Posterior cingulate gyrus (tissue), 11 donors: ENCODE data around the gene NR6A1.

Experiments
- DNase-seq, 10 donors: peaks; one replicate each; pipeline versions ENCODE4 v3.0.0 to v3.0.0-alpha.2; 2020 to 2021; ENCODE audit warnings: mixed read lengths in 3 of 10
- intact Hi-C: fragments of 100-400 bp; cut with DNase I; formaldehyde crosslinking; loops from one replicate; pipeline ENCODE4 v1.15.1; 2023

Gene NR6A1

DNA sequence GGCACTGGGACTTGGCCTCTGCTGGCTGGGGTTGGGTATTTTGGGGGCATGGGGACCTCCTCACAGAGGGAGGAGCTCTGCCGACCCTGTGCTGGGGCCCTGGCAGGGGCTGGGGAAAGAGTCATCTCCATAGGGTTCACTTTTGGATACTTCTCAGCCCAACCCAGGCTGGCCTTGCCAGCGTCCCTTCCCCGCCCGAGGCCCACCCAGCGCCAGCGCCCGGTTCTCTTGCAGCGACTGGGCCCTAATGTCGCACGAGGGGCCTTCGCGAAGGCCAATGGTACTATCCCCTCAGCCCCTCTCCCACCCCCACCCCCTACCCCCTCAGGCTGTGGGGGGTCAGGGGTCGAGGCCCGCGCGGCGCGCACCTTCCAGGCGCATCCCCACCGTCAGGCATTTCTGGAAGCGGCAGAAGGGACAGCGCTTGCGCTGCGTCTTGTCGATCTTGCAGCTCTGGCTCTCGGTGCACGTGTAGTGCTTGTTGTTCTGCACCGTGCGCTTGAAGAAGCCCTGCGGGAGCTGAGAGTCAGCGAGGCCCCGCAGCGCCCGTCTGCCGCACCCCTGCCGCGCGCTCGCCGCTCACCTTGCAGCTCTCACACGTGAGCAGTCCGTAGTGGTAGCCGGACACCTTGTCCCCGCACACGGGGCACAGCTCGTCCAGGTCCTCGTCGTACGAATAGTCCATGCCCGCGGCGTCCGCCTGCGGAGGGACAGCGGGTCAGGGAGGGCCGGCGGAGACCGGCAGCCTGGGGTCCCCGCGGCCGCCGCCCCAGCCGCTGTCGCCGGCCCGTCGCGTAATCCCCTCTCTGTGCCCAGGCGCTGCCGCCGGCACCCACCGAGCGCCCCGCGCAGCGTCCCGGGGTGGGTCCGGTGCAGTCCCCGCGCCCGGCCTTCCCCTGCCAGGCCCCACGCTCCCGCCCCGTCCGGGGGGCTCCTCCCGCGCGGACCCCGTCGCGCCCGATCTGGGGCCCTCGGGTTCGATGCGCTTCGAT lies 268.1 kb downstream of the NR6A1 start:
- intact Hi-C loops = no loop called here

DNA sequence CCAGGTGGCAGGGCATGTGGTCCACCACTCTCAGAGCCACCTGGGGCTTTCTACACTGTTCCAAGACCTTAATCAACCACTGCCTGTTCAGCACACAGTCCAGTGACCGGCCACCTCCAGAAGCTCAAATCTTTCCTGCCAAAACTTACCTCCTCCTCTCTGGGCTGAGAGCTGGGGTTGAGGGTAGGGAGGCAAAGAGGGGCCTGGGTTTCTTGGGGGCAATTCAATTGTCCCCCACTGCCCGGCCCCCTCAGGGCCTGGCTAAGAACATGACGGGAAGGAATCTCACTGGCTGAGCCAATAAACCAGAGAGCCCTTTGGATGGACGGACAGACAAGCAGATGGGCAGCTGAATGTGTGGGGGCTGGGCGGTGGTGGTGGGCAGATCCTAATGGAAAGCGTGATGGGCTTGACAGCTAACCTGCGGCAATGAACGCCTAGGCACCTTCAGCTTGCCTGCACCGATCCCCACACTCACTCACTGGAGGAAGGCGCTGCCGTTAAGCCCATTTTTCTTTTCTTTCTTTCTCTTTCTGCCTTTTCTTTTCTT lies 269.3 kb downstream of the NR6A1 start:
- intact Hi-C loops = no loop called here
- peak in 3 of 10 donors; percentile 16 to 50 (median 35) for DNase-seq

More for the DNA sequence above, 268.1 kb downstream of the NR6A1 start:
- peak in 3 of 10 donors; percentile 37 to 74 (median 64) for DNase-seq

DNA sequence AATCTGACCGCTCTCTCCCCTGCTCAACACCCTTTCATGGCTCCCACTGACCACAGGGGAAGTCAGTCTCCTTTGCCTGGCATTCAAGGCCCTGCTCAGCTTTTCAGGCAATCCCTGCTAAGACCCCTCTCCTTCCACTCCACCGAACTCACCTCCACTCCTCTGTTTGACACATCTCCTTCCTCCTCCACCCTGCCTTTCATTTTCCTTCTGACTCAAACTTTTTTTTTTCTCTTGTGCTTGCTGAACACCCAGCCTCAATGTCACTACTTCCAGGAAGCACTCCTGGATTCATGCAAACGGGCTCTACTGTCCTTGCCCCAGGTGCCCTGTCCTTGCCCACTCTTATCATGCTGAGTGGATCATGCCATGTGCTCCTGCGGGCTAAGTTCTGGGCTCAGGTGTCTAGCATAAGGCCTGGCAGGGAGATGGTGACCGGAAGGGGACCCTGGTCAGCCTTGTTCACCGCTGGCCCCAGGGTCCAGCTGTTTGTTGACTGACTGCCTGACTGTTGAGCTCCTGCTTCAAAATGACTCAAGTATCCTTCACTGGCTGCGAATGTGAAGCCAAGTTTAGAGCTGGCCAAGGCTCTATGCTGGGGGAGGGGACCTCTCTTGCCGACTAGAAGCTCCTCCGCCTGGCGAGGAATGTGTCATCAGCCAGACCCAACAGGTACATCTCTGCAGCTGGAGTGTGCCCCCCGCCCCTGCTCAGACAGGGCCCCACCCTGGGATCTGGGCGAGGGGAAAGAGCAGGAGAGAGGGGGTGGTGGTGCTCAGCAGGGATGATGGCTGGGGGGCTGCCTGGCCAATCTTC lies 270.1 kb downstream of the NR6A1 start:
- intact Hi-C loops = no loop called here
- peak in 3 of 10 donors; percentile 60 to 68 (median 61) for DNase-seq

DNA sequence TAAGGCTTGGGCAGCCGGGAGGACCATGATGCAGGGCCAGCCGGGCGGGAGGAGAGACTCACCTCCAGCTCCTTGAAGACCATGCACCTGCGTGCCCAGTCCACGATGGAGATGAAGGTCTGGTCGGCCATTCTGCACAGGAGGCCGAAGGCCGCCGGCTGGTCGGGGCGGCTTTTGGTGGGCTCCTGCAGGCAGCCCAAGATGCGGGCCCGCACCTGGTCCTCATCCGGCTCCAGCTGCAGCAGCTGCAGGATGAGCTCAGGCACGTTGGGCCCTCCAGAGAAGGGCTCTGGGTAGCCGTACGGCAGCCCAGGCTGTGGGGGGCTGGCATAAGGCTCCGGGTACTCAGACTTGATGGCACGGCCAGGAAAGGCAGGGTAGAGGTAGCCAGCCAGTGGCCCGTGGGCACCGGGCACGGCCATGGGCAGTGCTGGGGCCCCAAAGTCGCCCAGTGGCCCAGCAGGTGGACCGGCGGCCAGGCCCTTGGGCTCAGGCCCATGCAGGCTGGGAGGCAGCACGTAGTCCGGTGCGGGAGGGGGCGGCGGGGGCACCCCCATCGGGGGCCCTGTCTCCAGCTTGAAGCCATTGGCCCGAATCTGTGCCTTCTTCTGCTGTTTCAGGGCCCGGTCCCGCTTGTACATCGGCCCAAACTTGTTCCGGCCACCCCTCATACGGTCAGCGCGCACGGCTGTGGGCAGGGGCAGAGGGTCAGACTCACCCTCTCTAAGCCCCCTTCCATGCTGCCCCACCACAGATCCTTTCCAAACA lies 270.9 kb downstream of the NR6A1 start:
- intact Hi-C loops = no loop called here
- no peak for DNase-seq

DNA sequence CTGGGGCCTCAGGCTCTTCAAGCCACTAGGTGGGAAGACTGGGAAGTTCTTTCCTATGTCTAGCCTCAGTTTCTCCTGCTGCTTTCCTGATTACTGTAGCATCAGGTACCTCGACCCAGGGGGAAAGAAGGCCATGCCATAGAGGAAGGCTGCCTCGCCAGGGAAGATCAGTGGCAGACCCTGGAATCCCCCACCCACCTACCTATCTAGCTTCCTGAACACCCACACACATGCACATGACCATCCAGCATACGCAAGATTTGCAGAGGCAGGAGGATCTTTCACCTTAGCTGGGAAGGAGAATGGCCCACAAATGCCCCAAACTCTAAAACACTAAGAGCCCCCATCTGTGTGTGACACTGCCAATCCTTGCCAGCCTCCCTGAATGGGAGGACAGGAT lies 271.9 kb downstream of the NR6A1 start:
- intact Hi-C loops = no loop called here
- no peak for DNase-seq

DNA sequence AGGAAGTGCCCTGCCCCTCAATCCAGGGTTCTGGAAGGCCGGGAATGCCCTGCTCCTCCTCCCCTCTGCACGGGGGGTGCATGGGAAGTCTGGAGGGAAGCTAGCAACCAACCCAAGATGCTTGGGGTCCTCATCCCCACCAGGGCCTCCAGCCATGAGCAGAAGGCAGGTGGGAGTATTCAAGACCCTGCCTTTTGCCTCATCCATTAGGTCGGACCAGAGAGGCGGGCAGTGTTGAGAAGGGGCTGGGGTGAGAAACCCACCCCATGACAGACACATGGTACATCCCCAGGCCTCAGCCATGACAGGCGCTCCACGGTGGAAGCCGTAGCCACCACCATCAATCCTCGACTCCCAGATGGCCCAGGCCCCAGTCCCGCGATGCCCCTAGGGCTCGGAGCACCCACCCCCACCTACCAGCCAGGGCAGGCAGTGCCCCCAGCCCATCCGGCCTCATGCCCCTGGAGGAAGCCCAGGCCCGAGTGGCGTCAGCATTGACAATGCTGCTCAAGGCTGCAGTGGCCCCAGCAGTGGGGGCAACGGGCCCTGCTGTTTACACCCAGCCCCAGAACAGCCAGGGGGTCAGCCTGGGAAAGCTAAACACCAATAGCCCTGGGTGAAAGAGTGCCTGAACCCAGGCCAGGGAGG lies 272.5 kb downstream of the NR6A1 start:
- no peak for DNase-seq
- intact Hi-C loops = no loop called here

DNA sequence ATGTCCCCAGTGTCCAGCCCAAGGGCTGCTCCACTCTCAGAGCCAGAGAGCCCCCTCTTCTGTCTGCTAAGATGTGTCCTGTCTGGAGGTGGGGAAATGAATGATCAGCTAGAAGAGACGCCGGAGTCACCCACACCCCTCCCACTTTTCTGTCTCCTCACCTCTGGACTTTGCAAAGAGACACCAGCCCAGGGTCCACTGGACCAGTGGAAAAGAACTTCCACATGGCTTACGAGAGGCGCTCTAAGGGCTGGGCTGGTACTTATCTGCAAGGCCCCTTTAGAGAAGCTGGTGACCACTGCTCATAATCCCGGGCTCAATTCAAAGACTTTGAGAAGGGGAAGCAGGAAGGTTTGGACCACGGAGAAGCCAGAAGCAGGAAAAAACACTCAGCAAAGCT lies 273.1 kb downstream of the NR6A1 start:
- intact Hi-C loops = no loop called here
- no peak for DNase-seq

DNA sequence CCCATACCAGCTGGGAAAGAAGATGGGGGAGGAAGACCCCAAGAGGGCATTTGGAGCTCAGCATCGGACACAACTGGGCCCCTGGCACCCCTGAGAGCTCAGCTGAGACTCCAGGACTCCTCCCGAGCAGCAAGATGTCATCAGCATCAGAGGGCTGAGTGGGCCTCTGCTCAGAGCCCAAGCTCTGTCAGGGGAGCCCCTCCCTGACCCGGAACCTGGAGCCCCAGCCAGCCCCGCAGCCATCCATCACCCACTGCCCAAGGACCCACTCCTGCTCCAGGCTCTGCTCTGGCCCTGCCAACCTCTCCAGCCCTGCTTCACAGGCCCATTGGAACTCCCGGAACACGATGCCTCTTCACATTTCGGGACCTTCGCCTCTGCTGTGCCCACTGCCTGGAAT lies 273.7 kb downstream of the NR6A1 start:
- intact Hi-C loops = no loop called here
- DNase-seq = no peak

DNA sequence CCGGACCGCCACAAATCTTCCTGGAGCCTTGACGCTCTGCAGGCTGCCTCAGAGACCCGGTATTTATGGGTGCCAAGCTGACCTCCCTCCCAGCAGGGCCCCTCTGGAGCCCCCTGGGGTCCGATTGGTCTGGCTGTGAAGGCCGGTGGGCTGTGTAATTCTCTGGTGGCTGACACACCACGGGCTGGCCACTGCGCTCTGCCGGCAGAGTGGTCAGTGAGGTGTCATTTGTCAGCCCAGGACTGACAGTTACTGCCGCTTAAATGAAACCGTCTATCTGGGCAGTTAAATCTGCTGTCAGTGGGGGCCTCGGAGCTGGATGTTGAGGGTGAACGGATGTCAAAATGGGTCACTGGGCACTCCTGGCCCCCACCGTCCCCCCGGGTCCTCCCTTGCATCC lies 274.6 kb downstream of the NR6A1 start:
- intact Hi-C loops = no loop called here
- no peak for DNase-seq

DNA sequence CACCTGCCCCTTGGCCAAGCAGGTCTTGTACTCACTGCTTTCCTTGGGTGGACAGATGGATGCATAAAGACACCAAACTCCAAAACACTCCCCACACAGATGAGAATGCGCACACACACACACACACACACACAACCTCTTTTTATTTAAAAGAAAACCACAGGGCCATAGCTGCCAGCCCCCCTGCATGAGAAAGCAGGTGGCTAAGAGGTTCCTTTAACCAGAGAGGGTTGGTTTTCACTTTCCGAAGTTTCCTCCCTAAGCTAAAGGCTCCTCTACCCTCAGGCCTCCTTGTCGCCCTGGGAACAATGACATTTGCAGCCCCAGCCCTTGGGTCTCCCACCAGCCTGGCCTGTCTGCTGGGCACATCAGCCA lies 275.0 kb downstream of the NR6A1 start:
- no peak for DNase-seq
- intact Hi-C loops = no loop called here

DNA sequence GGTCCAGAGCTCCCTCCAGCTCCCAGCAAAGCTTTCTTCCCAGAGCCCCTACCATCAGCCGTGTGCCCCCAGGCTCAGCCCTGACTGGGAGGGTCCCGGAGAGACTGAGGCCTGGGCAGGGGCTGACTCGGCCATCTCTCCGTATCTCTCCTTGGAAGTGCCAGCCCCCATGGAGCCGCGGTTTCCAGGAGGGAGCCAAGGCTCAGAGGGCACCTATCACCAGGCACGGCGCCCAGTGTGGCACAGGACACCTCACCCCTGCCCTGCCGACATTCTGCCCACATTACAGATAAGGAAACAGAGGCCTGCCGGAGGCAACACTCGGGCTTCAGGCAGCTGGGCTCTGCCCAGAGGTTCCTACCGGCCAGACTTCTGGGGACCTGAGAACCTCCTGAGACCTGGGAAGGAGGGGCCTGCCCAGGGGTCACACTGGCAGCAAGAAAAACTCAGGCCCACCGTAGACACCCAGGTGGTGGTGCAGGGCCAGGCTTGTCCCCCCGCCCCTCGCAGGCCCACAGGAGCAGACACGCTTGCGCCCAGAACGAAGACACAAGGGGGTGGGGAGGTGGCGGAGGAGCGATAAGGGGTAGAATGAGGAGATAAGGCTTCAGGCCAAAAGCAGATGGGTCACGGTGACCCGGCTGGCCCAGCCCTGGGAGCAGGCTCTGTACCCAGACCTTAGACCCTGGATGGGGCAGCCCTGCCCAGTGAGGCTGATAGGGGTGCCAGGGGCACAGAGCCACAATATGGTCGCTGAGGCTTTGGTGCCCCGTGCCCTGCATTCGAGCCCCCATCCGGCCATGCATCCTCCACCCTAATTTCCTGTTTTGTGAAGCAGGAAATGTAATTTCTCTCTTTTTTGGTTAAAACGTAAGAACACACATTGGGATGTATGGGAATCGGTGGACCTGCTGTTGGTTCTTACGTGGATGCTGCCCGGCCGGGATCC lies 275.7 kb downstream of the NR6A1 start:
- no peak for DNase-seq
- intact Hi-C loops = no loop called here

DNA sequence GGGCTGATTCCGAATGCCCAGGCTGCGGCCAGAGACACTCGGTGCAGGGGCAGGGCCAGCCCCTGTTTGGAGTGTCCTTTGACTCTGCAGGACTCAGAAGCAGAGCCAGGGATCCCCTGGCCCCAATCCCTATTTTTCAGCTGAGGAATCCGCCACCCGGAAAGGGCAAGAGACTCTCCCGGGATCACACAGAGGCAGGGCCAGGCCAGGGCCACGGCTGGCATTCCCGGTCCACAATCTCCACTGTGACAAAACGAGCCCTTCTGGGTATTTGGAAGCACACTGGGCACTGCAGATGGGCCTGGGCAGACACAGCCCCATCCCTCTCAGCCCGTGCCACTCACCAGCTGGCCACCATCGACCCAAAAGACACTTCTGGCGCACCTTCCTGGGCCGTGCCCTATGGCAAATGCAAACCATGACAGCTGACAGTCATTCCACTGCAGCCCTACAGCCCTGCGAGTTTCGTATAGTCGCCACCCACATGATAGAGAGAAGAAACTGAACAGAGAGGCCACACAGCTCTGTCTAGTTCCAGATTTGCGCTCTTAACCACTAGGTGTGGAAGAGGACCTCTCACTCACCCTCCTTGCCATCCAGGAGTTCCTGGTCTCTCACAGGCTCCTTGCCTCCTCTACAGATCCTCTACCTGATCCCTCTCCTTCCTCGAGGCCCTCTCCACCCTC lies 277.2 kb downstream of the NR6A1 start:
- intact Hi-C loops = no loop called here
- no peak for DNase-seq

DNA sequence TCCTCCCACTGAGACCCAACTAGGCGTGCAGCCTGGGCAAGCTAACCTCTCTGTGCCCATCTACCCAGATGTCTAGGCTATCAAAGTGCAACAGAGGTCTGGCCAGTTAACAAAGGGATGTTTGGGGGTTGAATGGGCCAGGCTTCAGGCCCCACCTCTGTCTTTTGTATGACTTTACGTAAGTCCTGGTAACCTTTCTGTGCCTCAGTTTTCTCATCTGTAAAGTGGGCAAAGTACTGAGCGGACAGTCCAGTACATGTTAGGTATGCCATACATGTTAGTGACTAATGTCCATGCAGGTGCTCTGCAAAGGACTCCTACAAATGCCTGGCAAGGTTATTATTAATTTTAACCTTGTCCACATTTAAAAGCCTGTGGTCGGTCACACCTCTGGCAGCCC lies 277.9 kb downstream of the NR6A1 start:
- no peak for DNase-seq
- intact Hi-C loops = no loop called here

DNA sequence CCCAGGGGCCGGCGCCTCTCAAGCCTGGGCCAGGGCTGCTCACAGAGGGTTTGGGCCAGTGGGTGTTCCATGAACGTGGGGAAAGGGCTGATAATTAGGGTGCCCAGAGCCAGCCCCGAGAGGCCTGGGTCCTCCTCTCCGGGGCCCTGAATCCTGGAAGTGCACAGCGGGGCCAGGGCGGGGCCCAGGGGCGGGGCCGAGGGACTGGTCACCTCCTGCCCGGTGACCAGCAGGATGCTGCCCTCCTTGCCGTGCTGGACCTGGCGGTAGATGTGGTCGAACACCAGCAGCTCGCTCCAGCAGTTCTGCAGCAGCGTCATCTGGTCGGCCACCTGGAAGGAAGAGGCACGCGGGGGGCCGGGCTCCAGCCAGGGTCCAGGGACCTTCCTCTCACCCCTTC lies 278.3 kb downstream of the NR6A1 start:
- intact Hi-C loops = no loop called here
- no peak for DNase-seq

DNA sequence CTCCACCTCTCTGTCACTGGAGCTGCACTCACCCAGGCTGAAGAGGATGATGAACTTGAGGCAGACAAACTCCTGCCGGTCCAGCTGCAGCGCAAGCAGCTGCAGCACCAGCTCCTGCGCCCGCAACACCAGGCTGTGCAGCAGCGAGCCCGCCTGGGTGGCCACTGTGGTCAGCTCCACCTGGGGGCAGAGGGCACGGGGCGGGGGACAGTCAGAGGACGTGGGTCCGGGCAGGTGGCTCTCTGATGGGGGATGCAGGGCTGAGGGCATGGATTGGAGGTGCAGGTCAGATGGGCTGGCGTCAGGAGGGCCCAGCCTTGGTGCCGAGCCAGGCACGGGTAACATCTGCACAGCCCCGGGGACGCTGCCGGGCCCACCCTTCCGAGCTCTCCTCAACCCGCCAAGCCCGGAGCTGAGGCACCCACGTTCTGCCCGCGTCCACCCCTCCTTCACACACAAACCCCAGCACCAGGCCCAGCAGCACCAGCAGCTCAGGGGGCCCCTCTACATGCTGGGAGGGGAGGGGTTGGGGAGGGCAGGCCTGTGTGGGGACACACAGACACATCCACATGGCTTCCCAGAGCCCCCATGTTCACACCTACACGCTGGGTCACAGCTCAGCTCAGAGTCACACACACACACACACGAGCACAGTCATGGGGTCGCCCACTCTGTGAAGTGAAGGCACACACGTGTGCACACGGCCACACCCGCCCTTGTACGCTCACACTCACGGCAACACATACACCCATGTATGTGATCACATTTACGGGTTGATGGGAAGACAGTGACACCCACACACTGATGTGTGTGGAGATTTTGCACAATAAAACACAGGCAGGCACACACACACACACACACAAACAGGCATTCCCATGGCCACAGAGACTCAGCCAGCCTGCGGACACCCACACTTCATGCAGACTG lies 279.8 kb downstream of the NR6A1 start:
- no peak for DNase-seq

DNA sequence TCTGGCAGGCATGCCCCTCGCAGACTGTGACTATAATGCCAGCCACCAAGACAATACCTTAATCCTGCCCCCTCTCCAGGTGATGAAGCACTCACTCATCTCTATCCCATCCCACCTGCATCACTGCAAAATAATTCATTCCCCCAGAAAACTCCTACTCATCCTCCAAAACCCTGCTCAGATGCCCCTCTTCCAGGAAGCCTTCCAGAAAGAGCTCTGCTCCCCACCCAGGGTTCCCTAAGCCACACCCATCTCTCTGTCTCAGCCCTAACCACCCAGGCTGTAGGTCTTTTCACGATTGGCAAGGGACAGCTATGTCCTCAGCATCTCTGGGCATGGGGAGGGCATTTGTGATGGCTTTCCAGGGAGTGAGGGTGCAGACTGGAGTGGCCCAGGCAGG lies 281.1 kb downstream of the NR6A1 start:
- no peak for DNase-seq

More for the DNA sequence above, 279.8 kb downstream of the NR6A1 start:
- intact Hi-C loops = no loop called here

DNA sequence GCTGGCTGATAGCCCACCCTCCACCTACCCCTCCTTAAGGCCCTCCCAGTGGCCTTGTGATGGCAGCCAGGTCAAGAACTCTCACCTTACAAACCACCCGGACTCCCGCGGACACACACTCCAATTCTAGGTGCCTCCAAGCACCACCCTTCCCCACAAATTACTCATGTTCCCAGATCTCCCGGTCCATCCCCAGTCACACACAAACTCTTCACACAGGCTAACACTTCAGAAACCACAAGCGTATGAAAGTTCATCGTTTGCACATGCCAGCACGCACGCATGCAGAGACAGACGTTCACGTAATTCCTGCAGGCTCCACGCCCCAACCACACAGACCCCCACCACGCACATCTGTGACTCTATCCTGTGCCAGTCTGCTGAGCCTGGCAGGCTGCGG lies 281.9 kb downstream of the NR6A1 start:
- intact Hi-C loops = no loop called here
- DNase-seq = no peak

More for the DNA sequence above, 281.1 kb downstream of the NR6A1 start:
- intact Hi-C loops = no loop called here
